Breast epithelium (tissue), 4 donors: ENCODE measurements around the gene PNPLA8. TPM values are rescaled to one million over a fixed set of nuclear protein-coding genes. Genes with fewer than 3 reads are reported as not detected.

Experiments
- DNase-seq, 2 donors: peaks; one replicate each; pipeline ENCODE4 v3.0.0-alpha.2; 2019; ENCODE audit warnings: low spot score in 2 of 2
- H3K27ac ChIP-seq, 2 donors: fragments of 200-600 bp; sonication (generic) in 1 of 2; one replicate each; pipeline ENCODE4 v1.5.1; 2016 to 2019; ENCODE audit warnings: mild to moderate bottlenecking in 1 of 2
- H3K27me3 ChIP-seq, 2 donors: fragments of 200-600 bp; sonication (generic) in 1 of 2; one replicate each; pipeline versions ENCODE4 v1.5.1 to v1.6.0; 2017 to 2019; ENCODE audit warnings: control low read depth in 1 of 2, mild to moderate bottlenecking in 1 of 2
- H3K36me3 ChIP-seq: fragments of 200-600 bp; one replicate; pipeline ENCODE4 v1.5.1; 2019
- H3K4me1 ChIP-seq, 2 donors: fragments of 200-600 bp; sonication (generic); one replicate each; pipeline ENCODE4 v1.5.1; 2016 to 2019; ENCODE audit warnings: control low read depth in 1 of 2
- H3K4me3 ChIP-seq, 3 donors: fragments of 200-600 bp; sonication (generic); 1 replicate in 2 of 3; 2 replicates in 1 of 3; pipeline ENCODE4 v1.5.1; 2016 to 2019; ENCODE audit warnings: mild to moderate bottlenecking in 3 of 3, moderate library complexity in 2 of 3
- H3K9me3 ChIP-seq, 2 donors: fragments of 200-600 bp; sonication (generic) in 1 of 2; one replicate each; pipeline ENCODE4 v1.5.1; 2016 to 2019; ENCODE audit warnings: control low read depth in 1 of 2
- CTCF ChIP-seq, 3 donors: fragments of 450-650 bp; IDR thresholded peaks; one replicate each; pipeline ENCODE4 v1.5.1; 2016 to 2017; ENCODE audit warnings: antibody characterized with exemption in 3 of 3, mild to moderate bottlenecking in 3 of 3, moderate library complexity in 3 of 3
- POLR2A ChIP-seq: fragments of 450-650 bp; IDR thresholded peaks from one replicate; pipeline ENCODE4 v1.6.1; 2016; ENCODE audit warnings: antibody characterized with exemption, mild to moderate bottlenecking, moderate library complexity
- POLR2AphosphoS5 ChIP-seq, 3 donors: sonication (generic); formaldehyde crosslinking; IDR thresholded peaks; one replicate each; pipeline ENCODE4 v1.6.1; 2017; ENCODE audit warnings: antibody characterized with exemption in 3 of 3
- intact Hi-C: fragments of 100-400 bp; cut with DNase I; formaldehyde crosslinking; loops from one replicate; pipeline ENCODE4 v1.15.1; 2023; ENCODE audit warnings: low total_unique reads
- total RNA-seq, 3 donors: library from RNA; depleted of rRNA; stranded (reverse); fragments of >200 nt; gene quantifications; one replicate each; pipeline ENCODE4 v1.1.0, GENCODE V29; 2016

The PNPLA8 gene
- total RNA-seq, 3 donors from 2014 or later, result 36.1 to 48.6 (median 48.5) TPM

- no peak overlapping the region for H3K4me3 ChIP-seq
- no peak for TF ChIP-seq CTCF (IDR thresholded peaks at IDR 0.05)
- TF ChIP-seq POLR2AphosphoS5 (IDR thresholded peaks at IDR 0.05), result no peak
- no peak for TF ChIP-seq POLR2A
- intact Hi-C loops, result no loop called here
- H3K4me1 ChIP-seq, result no peaks in the 10 kb centered on the region
- H3K9me3 ChIP-seq, result no peaks in the 10 kb centered on the region
- H3K36me3 ChIP-seq, result no peaks in the 10 kb centered on the region
- H3K27ac ChIP-seq, result no peak overlapping the region
- no peak for DNase-seq
- H3K27me3 ChIP-seq, result peaks cover 0 to 6% of the 10 kb centered on the region in 2 donors
These were observed 65.0 kb downstream of the PNPLA8 start for GRCh38 chr7:108460964-108461363.

- H3K36me3 ChIP-seq, result no peaks in the 10 kb centered on the region
- no peak overlapping the region for H3K4me3 ChIP-seq
- DNase-seq, result no peak
- H3K27ac ChIP-seq, result no peak overlapping the region
- intact Hi-C loops, result no loop called here
- H3K9me3 ChIP-seq, result no peaks in the 10 kb centered on the region
- no peaks in the 10 kb centered on the region for H3K4me1 ChIP-seq
- H3K27me3 ChIP-seq, result peaks cover 0 to 15% of the 10 kb centered on the region in 2 donors
- TF ChIP-seq POLR2A (no peak), CTCF (IDR thresholded peaks at IDR 0.05) (peak in 1 of 3 donors; percentile 11)
These were observed 65.9 kb downstream of the PNPLA8 start for GRCh38 chr7:108459922-108460551.

DNA sequence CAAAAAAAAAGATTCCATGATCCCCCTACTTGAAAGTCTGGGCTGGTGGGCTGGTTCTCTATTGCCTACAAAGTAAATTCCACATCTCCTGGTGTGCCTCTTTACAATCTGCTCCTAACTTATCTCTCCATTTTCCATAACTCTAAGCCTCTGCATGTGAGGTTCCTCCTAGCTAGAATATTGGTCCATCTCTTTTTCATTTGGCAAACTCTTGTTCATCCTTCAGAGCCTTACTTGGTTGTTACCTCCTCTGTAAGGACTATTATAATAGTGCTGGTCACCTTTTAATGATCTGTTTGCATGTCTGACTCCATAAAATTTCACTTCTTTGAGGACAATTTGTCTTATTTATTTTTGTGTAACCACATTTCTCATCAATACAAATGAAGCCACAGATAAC lies 68.1 kb downstream of the PNPLA8 start:
- Histone ChIP-seq H3K36me3 (no peaks in the 10 kb centered on the region), H3K27ac (no peak overlapping the region), H3K27me3 (peaks cover 0 to 24% of the 10 kb centered on the region in 2 donors), H3K4me3 (no peak overlapping the region), H3K4me1 (no peaks in the 10 kb centered on the region), H3K9me3 (no peaks in the 10 kb centered on the region)
- DNase-seq, result no peak
- intact Hi-C loops, result no loop called here
- TF ChIP-seq POLR2A (no peak), POLR2AphosphoS5 (IDR thresholded peaks at IDR 0.05) (no peak)

GRCh38 chr7:108456845-108457540 lies 68.9 kb downstream of the PNPLA8 start:
- Histone ChIP-seq H3K9me3 (no peaks in the 10 kb centered on the region), H3K4me1 (no peaks in the 10 kb centered on the region), H3K4me3 (peak overlapping the region in 2 of 3 donors; percentile 59 to 66), H3K27ac (no peak overlapping the region), H3K27me3 (peaks cover 0 to 24% of the 10 kb centered on the region in 2 donors), H3K36me3 (no peaks in the 10 kb centered on the region)
- intact Hi-C loops, result no loop called here
- DNase-seq, result no peak
- TF ChIP-seq POLR2AphosphoS5 (IDR thresholded peaks at IDR 0.05) (no peak), CTCF (IDR thresholded peaks at IDR 0.05) (no peak), POLR2A (no peak)

- intact Hi-C loops, result no loop called here
- H3K36me3 ChIP-seq, result no peaks in the 10 kb centered on the region
- H3K27me3 ChIP-seq, result peaks cover 0 to 24% of the 10 kb centered on the region in 2 donors
- H3K4me1 ChIP-seq, result no peaks in the 10 kb centered on the region
- TF ChIP-seq POLR2AphosphoS5 (IDR thresholded peaks at IDR 0.05), result no peak
- no peak for TF ChIP-seq CTCF (IDR thresholded peaks at IDR 0.05)
- no peak for TF ChIP-seq POLR2A
- DNase-seq, result no peak
- H3K27ac ChIP-seq, result no peak within 1 kb of the TSS
- no peaks in the 10 kb centered on the region for H3K9me3 ChIP-seq
- peak within 1 kb of the TSS; percentile 43 to 66 (median 59) for H3K4me3 ChIP-seq
These were observed 69.8 kb downstream of the PNPLA8 start, which contains the start of gene NRCAM for GRCh38 chr7:108455998-108456677. Gene NRCAM (minus strand): TSS chr7:108456436. CDS start chr7:108240064, 216,372 bp downstream.
